K562 (cell line): Measurements from ENCODE around the gene FBXO17. TPM values are rescaled to one million over a fixed set of nuclear protein-coding genes. Genes with fewer than 3 reads are reported as not detected.

Experiments
- ATAC-seq: fragments of 200-7000 bp; cut with Tn5 transposase; 3 replicates; pipeline ENCODE4 v1.9.1; 2020; ENCODE audit warnings: moderate library complexity
- BruUV-seq: library from RNA; stranded (reverse); fragments of 400-500 nt; replicated peaks from 2 replicates; lab custom pipeline; 2021; lab: Mats Ljungman, UMichigan
- CTCF ChIA-PET: fragments of 300-600 bp; formaldehyde crosslinking; extraction: SDS; loops from one replicate; lab custom pipeline; 2021; ENCODE audit warnings: low intra/inter-chr PET ratio; lab: Yijun Ruan, JAX
- POLR2A ChIA-PET: fragments of 300-600, 350-650 bp; sonication (Branson Sonifier 250); formaldehyde crosslinking; extraction: SDS; loops from one replicate; lab custom pipeline; 2021; ENCODE audit warnings: antibody characterized with exemption, inconsistent platforms; lab: Yijun Ruan, JAX
- DNase-seq, 4 experiments: peaks; one replicate each; pipeline versions ENCODE4 v3.0.0 to v3.0.0-alpha.2; 2011 to 2018; ENCODE audit warnings: low spot score in 3 of 4, mixed read lengths in 3 of 4; ENCODE audit errors: extremely low read depth in 1 of 4
- FAIRE-seq: peaks from 2 replicates; lab custom pipeline; 2011; peaks lifted over from hg19 to GRCh38; lab: Jason Lieb, UNC
- H2AFZ ChIP-seq: 2 replicates; pipeline ENCODE4 v1.6.0; 2011; ENCODE audit warnings: low read depth, low read length, control low read depth, inconsistent platforms
- H3K27ac ChIP-seq: fragments of 200-600 bp; 3 replicates; pipeline ENCODE4 v1.8.0; 2011; ENCODE audit warnings: low read depth, mild to moderate bottlenecking, control low read depth, inconsistent platforms, low read length, moderate library complexity, mixed read lengths; ENCODE audit errors: extremely low read depth
- H3K27me3 ChIP-seq, 2 experiments: fragments of 300-600 bp in 1 of 2; 2 replicates in 1 of 2; 3 replicates in 1 of 2; pipeline versions ENCODE4 v1.6.0 to v1.8.0; 2011; ENCODE audit warnings: inconsistent platforms in 2 of 2, low read length in 2 of 2, mild to moderate bottlenecking in 1 of 2, mixed read lengths in 1 of 2, moderate library complexity in 1 of 2; ENCODE audit not compliant: control insufficient read depth in 2 of 2, insufficient read depth in 2 of 2
- H3K36me3 ChIP-seq: fragments of 300-600 bp; 3 replicates; pipeline ENCODE4 v1.8.0; 2011; ENCODE audit warnings: mild to moderate bottlenecking, low read length, inconsistent platforms; ENCODE audit not compliant: control insufficient read depth, insufficient read depth
- H3K4me1 ChIP-seq, 2 experiments: fragments of 200-600 bp in 1 of 2; replicated peaks in 1 of 2; 2 replicates in 1 of 2; 3 replicates in 1 of 2; pipeline versions ENCODE4 v1.5.1 to v1.8.0; 2011; ENCODE audit warnings: inconsistent platforms in 2 of 2, low read length in 2 of 2, mild to moderate bottlenecking in 1 of 2, mixed read lengths in 1 of 2, moderate library complexity in 1 of 2; ENCODE audit not compliant: control insufficient read depth in 2 of 2, insufficient read depth in 2 of 2
- H3K4me2 ChIP-seq: 2 replicates; pipeline ENCODE4 v1.6.1; 2011; ENCODE audit warnings: low read length, control low read depth, inconsistent platforms, mixed read lengths; ENCODE audit not compliant: insufficient read depth
- H3K4me3 ChIP-seq: fragments of 200-600 bp; sonication (generic), shearing (Covaris generic); 2 replicates; pipeline ENCODE4 v1.5.1; 2016; ENCODE audit warnings: control low read depth, inconsistent platforms
- H3K79me2 ChIP-seq: fragments of 200-600 bp; 3 replicates; pipeline ENCODE4 v1.8.0; 2011; ENCODE audit warnings: low read length, inconsistent platforms; ENCODE audit not compliant: control insufficient read depth, insufficient read depth
- H3K9ac ChIP-seq, 2 experiments: 2 replicates each; pipeline versions ENCODE4 v1.6.0 to v1.6.1; 2011; ENCODE audit warnings: low read depth in 2 of 2, low read length in 2 of 2, control low read depth in 1 of 2, inconsistent platforms in 1 of 2, mild to moderate bottlenecking in 1 of 2, mixed read lengths in 1 of 2; ENCODE audit not compliant: insufficient read depth in 1 of 2
- H3K9me1 ChIP-seq: one replicate; pipeline ENCODE4 v1.6.0; 2011; ENCODE audit warnings: inconsistent platforms, mild to moderate bottlenecking, low read length, moderate library complexity; ENCODE audit not compliant: control insufficient read depth, insufficient read depth
- H3K9me3 ChIP-seq: replicated peaks from 2 replicates; pipeline ENCODE4 v1.5.1; 2011; ENCODE audit warnings: low read depth, low read length, inconsistent platforms; ENCODE audit not compliant: control insufficient read depth, insufficient read depth
- H4K20me1 ChIP-seq: replicated peaks from 2 replicates; pipeline ENCODE4 v1.6.1; 2011; ENCODE audit warnings: low read length, inconsistent platforms, mixed read lengths; ENCODE audit not compliant: control insufficient read depth, insufficient read depth
- BRF1 ChIP-seq: IDR thresholded peaks from 3 replicates; pipeline ENCODE4 v1.6.1; 2011; ENCODE audit warnings: borderline replicate concordance, mild to moderate bottlenecking; ENCODE audit not compliant: insufficient read length; ENCODE audit errors: extremely low read depth
- ETS1 ChIP-seq: conservative IDR thresholded peaks from 2 replicates; pipeline ENCODE4 v1.6.1; 2011; ENCODE audit warnings: low read depth, mild to moderate bottlenecking, low read length; ENCODE audit not compliant: control insufficient read depth
- EZH2 ChIP-seq: IDR thresholded peaks from 2 replicates; pipeline ENCODE4 v1.6.1; 2012; ENCODE audit warnings: low read depth, mild to moderate bottlenecking, inconsistent platforms, low read length, borderline replicate concordance
- GABPA ChIP-seq: fragments of 200-800 bp; sonication (Bioruptor generic); conservative IDR thresholded peaks from 2 replicates; pipeline ENCODE4 v1.6.1; 2016; ENCODE audit warnings: low read depth, missing genetic modification characterization, missing compliant biosample characterization
- ILK ChIP-seq: fragments of 450-650 bp; IDR thresholded peaks from 2 replicates; pipeline ENCODE4 v1.6.1; 2016; ENCODE audit warnings: missing genetic modification characterization, low read depth, mild to moderate bottlenecking, missing compliant biosample characterization, moderate library complexity, borderline replicate concordance
- SAP30 ChIP-seq: fragments of 200-600 bp; sonication (generic); IDR thresholded peaks from 2 replicates; pipeline ENCODE4 v1.6.1; 2012; ENCODE audit warnings: borderline replicate concordance, low read depth, mild to moderate bottlenecking, moderate library complexity, low read length, control low read depth, inconsistent platforms; ENCODE audit not compliant: insufficient read depth, poor library complexity, severe bottlenecking
- SRSF1 ChIP-seq: fragments of 200-400 bp; formaldehyde crosslinking; IDR thresholded peaks from 2 replicates; pipeline ENCODE4 v1.6.1; 2017; ENCODE audit warnings: mild to moderate bottlenecking, low read depth, low read length, moderate library complexity
- THRB ChIP-seq: fragments of 450-650 bp; formaldehyde crosslinking; conservative IDR thresholded peaks from 2 replicates; pipeline ENCODE4 v1.4.0; 2022; ENCODE audit warnings: mild to moderate bottlenecking, missing genetic modification characterization
- TRIM24 ChIP-seq, 2 experiments: fragments of 450-650 bp; IDR thresholded peaks; 2 replicates each; pipeline ENCODE4 v1.6.1; 2016
- ZNF239 ChIP-seq: fragments of 250-450 bp; sonication (Bioruptor Pico); IDR thresholded peaks from 2 replicates; pipeline ENCODE4 v1.4.0; 2020; ENCODE audit warnings: mild to moderate bottlenecking
- ZNF408 ChIP-seq: fragments of 250-450 bp; sonication (Bioruptor Pico); IDR thresholded peaks from 2 replicates; pipeline ENCODE4 v1.4.0; 2020; ENCODE audit warnings: low read depth, mild to moderate bottlenecking, moderate library complexity
- ZNF57 ChIP-seq: fragments of 450-650 bp; formaldehyde crosslinking; IDR thresholded peaks from 2 replicates; pipeline ENCODE4 v1.4.0; 2020; ENCODE audit warnings: mild to moderate bottlenecking, moderate library complexity
- ZNF639 ChIP-seq, 2 experiments: fragments of 200-800 bp in 1 of 2; sonication (Bioruptor generic) in 1 of 2; sonication (generic) in 1 of 2; formaldehyde crosslinking in 1 of 2; IDR thresholded peaks in 1 of 2; conservative IDR thresholded peaks in 1 of 2; 2 replicates each; pipeline versions ENCODE4 v1.5.0 to v1.6.1; 2016 to 2020; ENCODE audit warnings: missing compliant biosample characterization in 1 of 2, missing genetic modification characterization in 1 of 2, missing genetic modification reagents in 1 of 2
- ZNF77 ChIP-seq: fragments of 250-450 bp; sonication (Bioruptor Pico); IDR thresholded peaks from 2 replicates; pipeline ENCODE4 v1.5.0; 2020
- WGBS: fragments of 100-300 bp; shearing (Covaris generic); methylation state at CpG from one replicate; pipeline ENCODE4 v1.1.6; 2016; ENCODE audit warnings: low coverage, mixed read lengths; ENCODE audit not compliant: insufficient coverage; ENCODE audit errors: missing lambda C conversion rate; 5-methylcytosine and 5-hydroxymethylcytosine counted together
- in situ Hi-C: fragments of 300-500 bp; cut with MboI; formaldehyde crosslinking; loops from 4 replicates; pipeline ENCODE4 v1.15.0; 2018; ENCODE audit warnings: inconsistent platforms, mixed read lengths
- intact Hi-C: fragments of 100-400 bp; cut with micrococcal nuclease; formaldehyde crosslinking; loops from 2 replicates; pipeline ENCODE4 v1.14.2; 2022
- polyA plus RNA-seq, 8 experiments: library from polyadenylated mRNA; depleted of rRNA in 4 of 8; stranded (reverse) in 5 of 8; unstranded in 3 of 8; fragments of >200 nt; fragmentation: Nextera tagmentation in 2 of 8; fragmentation: Illumina TruSeq in 1 of 8; extraction: Ambion mirVana in 2 of 8; extraction: Trizol in 1 of 8; gene quantifications; 2 replicates each; pipeline versions ENCODE4 v1.2.1 to v1.2.3, GENCODE V29; 2011 to 2014; ENCODE audit warnings: inconsistent platforms in 1 of 8, missing spikeins in 1 of 8
- total RNA-seq, 7 experiments: library from RNA; depleted of rRNA in 6 of 7; stranded (reverse); fragments of >200 nt in 6 of 7; fragmentation: Illumina TruSeq in 2 of 7; extraction: Trizol in 2 of 7; gene quantifications; 2 replicates each; pipeline versions ENCODE4 v1.2.1 to v1.2.3, GENCODE V29; 2011 to 2021; ENCODE audit warnings: low replicate concordance in 1 of 7

The FBXO17 gene
- total and polyA plus RNA-seq, 9 of the 15 experiments (the other 6 are each of a cell fraction or from before 2014, with no cell fraction given): 4.1 to 27.1 (median 19.0) TPM

- no peak for DNase-seq
- Histone ChIP-seq H3K4me2 (no peak overlapping the region), H3K9ac (peak overlapping the region in 1 of 2 experiments; percentile 61; a peak in 1 of 4 replicates), H3K79me2 (peaks cover 12% of the 10 kb centered on the region; the same call in 2 of the 3 replicates), H3K9me3 (no peaks in the 10 kb centered on the region), H3K9me1 (no peaks in the 10 kb centered on the region), H4K20me1 (no peaks in the 10 kb centered on the region), H3K36me3 (0 out of 3 replicates have a peak, but pooled peaks cover 4% of the 10 kb centered on the region), H3K27ac (no peak overlapping the region), H2AFZ (no peak overlapping the region), H3K4me1 (peaks cover 11 to 34% of the 10 kb centered on the region in 2 experiments), H3K27me3 (no peaks in the 10 kb centered on the region), H3K4me3 (no peak overlapping the region)
- intact Hi-C loops: no loop called here
- FAIRE-seq: no peak
- no peak for ATAC-seq
- no peak for TF ChIP-seq EZH2
- TF ChIP-seq ETS1: no peak
- no peak for TF ChIP-seq GABPA (tag)
- TF ChIP-seq SAP30: no peak
- TF ChIP-seq TRIM24 (IDR thresholded peaks at IDR 0.05): no peak
- TF ChIP-seq ILK (tag): no peak
- no peak for TF ChIP-seq THRB (CRISPR knock-in tag)
- TF ChIP-seq ZNF639 (CRISPR knock-in tag; conservative IDR thresholded peaks at IDR 0.05 in 1 of 2, IDR thresholded peaks at IDR 0.05 in 1 of 2): no peak
- no peak for TF ChIP-seq ZNF408 (CRISPR knock-in tag)
- TF ChIP-seq SRSF1: no peak
- TF ChIP-seq BRF1: no peak
- no peak for TF ChIP-seq ZNF77
- no peak for TF ChIP-seq ZNF57
- TF ChIP-seq ZNF239 (CRISPR knock-in tag): no peak
- ChIA-PET CTCF (no interaction called here), POLR2A (no interaction called here)
- no TSS peak for BruUV-seq
- 59% methylated on average over 3 of the region's 9 CpGs for WGBS
- in situ Hi-C loops: no loop called here
These were observed 80.6 kb downstream of the FBXO17 start for GRCh38 chr19:38894968-38895367.
